Posterior vena cava (tissue), 2 donors: ENCODE results near the gene SLX4. TPM values are rescaled to one million over a fixed set of nuclear protein-coding genes. Genes with fewer than 3 reads are reported as not detected.
A peak's percentile ranks its signal among the peaks of the same experiment; 100 is the strongest.

ENCODE experiments used
- DNase-seq: peaks from one replicate; pipeline ENCODE4 v3.0.0-alpha.2; 2020; ENCODE audit warnings: low spot score
- intact Hi-C, 2 donors: fragments of 100-400 bp; cut with DNase I; formaldehyde crosslinking; loops; one replicate each; pipeline versions ENCODE4 v1.14.1 to v1.14.2; 2022 to 2023
- total RNA-seq, 2 donors: library from RNA; stranded (reverse); fragmentation: NEBNext Ultra II Directional; extraction: Animal tissue kit (Norgen Biotek cat#: 25700); gene quantifications; one replicate each; pipeline ENCODE4 v1.2.1, GENCODE V29; 2021
- donor health status: DM: yes; HTN: yes; CAD: no.
- donor health status: DM: yes; HTN: yes; CAD: no.

The SLX4 gene
- total RNA-seq, 2 donors from 2014 or later: 4.5 to 4.9 TPM

DNA sequence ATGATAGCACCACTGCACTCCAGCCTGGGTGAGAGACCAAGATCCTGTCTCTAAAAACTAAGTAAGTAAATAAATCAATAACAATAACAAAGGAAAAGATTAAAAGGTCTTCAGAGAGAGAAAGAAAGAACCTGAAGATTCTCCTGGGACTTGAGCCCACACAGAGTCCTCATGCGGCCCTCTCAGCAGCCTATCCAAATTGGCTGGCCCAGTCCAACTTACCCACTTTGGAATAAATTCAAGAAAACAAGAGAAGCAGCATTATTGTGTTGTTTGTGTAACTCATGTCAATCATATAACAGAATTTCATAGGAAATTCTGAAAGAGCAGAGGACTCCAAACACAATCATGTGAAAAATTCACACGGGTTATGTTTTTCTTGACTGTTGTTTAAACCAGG lies 3.8 kb downstream of the SLX4 start:
- no peak for DNase-seq

DNA sequence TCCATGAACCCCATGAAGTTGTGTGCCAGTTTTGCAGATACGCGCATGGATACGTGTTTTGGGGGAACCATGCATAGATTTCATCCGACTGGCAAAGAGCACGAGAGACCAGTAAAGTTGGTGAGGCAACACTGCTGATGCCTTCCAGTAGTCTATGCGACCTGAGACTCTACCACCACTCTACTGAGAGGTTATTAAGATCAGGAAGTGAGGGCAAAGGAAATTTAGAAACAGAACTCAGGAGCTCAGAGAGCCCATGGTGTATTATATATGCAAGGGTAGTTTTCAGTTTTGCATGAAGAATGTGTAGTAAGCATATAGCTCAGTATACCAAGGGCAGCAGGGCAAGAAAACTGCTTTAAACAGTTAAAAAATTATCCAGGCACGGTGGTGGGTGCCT lies 4.2 kb downstream of the SLX4 start:
- DNase-seq: peak; percentile 2
- intact Hi-C loops: no loop called here

More for the DNA sequence above, 3.8 kb downstream of the SLX4 start:
- intact Hi-C loops: no loop called here

DNA sequence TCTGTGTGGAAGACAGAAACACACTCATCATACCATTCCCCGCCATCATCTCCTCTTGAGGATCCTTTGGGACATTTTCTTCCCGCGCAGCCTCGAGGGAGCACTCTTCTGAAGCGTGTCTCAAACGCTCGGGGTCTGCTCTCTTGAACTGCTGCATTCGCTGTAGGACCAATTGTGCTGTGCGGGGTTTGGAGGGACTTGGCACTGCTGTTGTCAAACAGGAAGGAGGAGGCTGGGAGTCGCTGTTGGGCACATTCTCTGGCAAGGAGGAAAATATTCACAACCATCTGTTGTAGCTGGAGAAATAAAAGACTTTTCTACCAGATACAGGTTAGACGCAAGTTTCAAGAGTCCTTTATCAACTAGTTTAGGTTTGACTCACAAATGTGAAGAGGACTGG lies 5.0 kb downstream of the SLX4 start:
- intact Hi-C loops: no loop called here
- DNase-seq: peak; percentile 64

DNA sequence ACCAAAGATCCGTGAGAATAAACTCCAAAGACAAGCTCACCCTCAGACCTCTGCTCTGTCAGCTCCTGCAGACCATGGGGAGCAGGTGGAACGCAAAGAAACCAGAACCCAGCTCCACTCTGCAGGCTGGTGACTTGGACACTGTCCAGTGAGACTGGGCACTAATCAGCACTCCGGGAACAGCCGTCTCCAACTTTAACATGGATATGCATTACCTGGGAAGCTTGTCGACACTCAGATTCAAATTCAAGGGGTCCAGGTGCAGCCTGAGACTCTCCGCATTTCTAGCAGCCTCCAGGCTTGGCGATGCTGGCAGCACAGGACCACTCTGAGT lies 9.1 kb downstream of the SLX4 start:
- intact Hi-C loops: no loop called here
- DNase-seq: peak; percentile 34

DNA sequence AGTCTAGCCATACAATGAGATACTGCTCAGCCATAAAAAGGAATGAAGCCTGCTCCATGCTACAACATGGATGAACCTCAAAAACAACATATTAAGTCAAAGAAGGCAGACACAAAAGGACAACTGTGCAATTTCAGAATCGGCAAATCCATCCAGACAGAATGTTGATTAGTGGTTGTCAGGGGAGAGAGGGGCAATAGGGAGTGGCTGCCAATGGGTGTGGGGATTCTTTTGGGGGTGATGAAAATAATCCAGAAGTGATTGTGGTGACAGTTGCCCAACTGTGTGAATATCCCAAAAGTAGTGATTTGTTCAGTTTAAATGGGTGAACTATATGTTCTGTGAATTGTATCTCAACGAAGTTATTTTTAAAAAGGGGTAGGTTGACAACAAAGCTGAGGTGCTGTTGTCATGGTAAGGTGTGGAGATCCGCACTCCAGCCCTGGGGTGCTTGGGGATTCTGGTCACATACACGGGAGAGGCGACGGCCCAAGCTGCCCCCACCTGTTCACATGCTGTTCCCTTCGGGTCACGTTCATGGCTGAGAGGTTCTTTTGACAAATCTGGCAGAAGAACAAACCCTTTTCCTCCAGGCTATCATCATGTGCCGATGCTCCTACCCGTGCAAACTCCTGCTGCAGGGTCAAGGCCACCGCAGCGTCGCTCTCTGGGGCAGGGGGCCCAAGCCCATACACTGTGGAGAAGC lies 9.6 kb downstream of the SLX4 start:
- peak; percentile 42 for DNase-seq
- intact Hi-C loops: no loop called here

DNA sequence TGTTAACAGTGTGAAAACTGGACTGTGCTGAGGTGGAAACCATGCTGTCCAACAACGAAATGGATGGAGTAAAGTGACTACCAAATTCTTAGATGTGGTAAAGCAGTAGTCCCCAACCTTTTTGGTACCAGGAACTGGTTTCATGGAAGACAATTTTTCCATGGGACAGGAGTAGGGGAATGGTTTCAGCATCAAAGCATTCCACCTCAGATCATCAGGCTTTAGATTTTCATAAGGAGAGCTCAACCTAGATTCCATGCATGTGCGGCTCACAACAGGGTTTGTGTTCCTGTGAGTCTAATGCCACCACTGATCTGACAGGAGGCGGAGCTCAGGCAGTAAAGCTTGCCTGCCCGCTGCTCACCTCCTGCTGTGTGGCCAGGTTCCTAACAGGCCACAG lies 11.5 kb downstream of the SLX4 start:
- no peak for DNase-seq
- intact Hi-C loops: no loop called here

DNA sequence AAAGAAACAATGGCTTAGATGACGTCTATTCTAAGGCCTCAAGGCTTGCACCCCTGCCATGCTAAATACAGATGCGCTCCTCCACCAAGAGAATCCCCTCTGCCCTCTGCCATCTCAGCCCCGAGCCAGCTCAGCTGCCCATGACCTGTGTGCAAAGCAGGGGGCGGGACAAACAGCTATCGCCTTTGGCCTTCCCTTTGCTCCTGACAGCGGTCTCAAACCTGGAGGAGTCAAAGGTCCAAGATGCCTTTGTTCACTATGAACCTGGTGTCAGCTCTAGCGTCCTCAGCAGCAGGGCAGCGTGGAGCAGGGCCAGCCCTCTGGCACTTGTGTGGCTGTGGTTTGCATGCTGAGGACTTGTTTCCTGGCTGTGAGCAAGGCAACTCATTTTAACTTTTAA lies 12.3 kb downstream of the SLX4 start:
- no peak for DNase-seq
- intact Hi-C loops: no loop called here

DNA sequence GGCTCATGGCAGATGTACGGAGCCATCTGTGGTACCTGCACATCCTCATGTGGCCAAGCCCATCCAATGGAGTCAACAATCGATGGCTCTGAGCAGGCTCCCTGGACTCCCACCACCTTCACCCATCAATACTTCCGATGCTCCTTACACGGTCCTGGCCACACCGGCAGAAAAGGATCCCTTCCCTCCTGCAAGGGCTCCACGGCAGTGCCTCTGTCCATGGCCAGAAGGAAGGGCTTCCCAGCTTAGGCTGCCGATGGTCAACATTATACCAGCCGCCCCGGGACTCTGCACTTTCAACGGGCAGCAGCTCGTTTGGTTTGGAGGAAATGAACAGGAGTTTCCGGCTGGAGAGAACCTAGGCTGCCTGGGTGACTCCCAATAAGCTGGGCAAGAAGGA lies 13.2 kb downstream of the SLX4 start:
- intact Hi-C loops: no loop called here
- no peak for DNase-seq

DNA sequence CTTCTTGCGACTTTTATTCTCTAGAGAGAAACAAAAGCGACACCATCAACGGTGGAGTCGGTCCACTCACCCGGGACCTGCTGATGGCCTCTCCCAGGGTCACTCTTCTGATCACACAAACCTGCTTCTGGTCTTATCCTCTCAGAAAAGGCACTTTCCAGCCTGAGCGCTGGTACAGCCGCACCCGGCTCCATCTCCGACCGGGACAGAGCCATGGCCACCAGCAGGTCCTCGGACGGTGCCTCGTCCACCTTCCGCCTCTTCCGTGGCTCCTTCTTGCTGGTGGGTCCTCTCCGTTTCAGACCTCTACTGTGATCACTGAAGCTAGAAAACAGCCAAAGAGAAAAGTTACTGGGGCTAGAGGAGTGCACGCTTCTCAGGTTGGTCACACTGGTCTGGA lies 13.7 kb downstream of the SLX4 start:
- DNase-seq: peak; percentile 37

DNA sequence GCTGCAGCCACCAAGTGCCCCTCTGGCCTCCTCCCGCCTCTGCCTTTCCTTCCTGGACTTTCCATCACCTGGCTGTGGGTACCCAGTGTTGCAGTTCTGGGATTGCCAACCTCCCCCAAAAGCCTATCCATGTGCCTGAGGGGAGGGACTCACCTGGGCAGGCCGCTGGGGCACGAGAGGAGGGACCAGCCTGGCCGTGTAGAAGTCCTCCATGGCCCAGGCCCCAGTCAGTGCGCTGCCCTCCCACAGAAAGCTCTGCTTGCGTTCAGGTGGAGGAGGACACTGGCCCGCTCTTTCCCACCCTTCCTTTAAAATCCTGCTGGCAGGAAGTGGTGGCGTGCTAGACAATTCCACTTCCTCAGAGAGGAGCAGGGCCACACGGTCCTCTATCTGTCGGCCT lies 14.2 kb downstream of the SLX4 start:
- intact Hi-C loops: no loop called here

More for the DNA sequence above, 13.7 kb downstream of the SLX4 start:
- intact Hi-C loops: no loop called here

DNA sequence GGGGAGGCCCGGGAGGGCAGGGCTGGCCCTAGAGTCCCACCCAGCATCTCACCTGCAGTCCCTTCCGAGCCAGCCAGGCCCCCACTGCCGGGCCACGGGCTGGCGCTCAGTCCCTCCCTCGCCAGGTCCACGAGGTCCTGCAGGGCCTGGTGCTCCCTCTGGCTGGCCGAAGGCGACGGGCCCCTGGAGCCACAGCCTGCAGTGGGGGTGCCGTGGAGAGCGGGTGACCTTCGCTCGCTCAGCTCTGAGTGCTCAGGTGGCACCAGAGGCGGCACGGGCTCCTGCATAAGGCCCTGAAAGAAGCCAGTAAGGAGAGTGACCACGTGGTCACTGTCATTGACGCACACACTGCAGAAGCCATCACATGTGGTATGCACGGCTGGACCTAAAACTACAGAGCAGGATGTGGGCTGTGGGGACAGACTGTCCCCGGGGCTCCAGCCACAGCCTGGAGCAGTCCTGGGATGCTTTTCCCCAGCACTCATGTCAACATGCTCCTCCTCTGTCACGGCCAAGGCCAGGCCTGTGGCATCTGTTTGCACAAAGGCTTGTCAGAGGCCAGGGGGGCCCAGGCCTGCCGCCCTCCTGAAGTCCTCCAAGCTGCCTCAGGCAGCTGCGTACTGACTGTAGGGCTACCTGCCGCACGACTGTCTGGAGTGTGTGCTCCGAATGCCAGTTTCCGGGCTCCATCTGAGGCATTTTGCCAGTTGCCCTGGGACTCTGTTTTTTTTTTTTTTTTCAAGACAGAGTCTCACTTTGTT lies 15.1 kb downstream of the SLX4 start:
- DNase-seq: peak; percentile 78
- intact Hi-C loops: no loop called here

More for the DNA sequence above, 14.2 kb downstream of the SLX4 start:
- peak; percentile 77 for DNase-seq

DNA sequence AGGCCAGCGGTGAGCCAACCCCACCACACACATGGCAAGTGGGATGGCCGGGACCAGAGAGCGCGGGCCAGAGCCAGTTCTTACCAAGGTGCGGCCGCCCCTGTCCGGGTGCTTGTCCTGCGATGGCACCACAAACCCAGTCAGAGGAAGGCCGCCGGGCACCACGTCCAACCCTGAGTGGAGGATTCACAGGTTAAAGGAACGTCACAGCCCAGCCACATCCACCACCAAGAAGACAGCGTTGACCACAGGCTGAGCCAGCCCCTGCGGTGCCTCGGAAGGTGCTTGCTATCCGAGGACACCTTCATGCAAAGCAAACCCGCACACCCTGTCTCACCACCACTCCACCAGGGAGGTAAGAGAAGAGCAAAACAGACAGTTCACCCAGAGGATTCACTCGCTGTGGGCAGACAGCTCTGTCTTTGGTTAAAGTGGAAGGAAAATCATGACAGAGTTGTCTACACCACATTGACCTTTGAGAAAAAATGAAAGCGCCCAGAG lies 15.8 kb downstream of the SLX4 start:
- DNase-seq: peak; percentile 78
- intact Hi-C loops: no loop called here

DNA sequence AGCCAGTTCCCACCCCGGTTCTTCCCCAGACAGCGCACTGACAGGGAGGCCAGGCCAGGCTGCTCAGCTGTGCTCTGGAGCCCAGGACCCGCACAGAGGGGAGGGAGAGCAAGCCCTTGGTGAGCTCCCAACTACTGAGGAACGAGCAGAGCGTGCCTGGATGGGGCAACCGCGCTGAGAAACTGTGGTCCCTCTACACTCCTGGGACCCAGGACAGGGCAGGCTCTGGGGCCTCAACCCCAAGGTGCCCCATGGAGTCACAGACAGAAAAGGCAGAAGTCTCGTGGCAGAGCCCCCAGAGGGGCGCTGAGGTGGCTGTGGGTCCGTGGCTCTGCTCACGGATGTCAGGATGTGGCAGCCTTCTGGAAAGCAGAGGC lies 16.3 kb downstream of the SLX4 start:
- intact Hi-C loops: no loop called here

DNA sequence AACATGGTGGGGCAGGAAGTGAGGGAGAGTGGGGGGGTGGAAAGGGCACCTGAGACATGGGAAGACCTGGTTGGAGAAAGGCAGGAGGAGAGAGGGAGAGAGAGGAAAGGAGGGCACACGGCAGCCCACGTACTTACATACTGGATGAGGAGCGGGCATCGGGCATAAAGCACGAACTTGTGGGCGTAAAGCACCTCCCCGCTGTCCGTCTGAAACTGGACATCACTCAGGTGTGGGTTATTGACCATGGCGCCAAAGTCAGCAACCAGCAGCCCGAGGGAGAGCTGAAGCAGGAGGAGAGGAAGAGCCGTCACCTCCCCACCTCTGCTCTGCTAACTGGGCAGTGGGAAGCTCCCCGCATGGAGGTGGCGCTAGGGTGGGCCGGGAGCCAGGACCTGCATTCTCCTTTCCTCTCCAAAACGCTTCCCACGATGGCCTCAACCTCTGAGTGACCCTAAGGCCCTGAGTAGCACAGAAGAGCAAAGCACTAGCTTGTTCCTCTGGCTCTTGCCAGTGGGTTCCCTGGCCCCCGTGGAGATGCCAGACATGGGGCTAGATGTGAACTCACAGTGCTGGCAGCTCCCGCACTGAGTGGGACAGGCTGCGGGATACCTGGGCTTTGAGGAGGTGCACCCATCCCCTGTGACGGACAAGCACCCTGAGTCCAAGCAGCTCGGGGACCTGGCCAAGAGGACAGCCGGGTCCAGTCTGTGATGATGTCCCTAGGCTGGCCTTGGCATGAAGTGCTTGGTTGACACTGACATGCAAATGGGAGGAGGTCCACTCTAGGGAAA lies 16.9 kb downstream of the SLX4 start:
- peak; percentile 63 for DNase-seq
- intact Hi-C loops: no loop called here

More for the DNA sequence above, 16.3 kb downstream of the SLX4 start:
- peak; percentile 55 for DNase-seq

DNA sequence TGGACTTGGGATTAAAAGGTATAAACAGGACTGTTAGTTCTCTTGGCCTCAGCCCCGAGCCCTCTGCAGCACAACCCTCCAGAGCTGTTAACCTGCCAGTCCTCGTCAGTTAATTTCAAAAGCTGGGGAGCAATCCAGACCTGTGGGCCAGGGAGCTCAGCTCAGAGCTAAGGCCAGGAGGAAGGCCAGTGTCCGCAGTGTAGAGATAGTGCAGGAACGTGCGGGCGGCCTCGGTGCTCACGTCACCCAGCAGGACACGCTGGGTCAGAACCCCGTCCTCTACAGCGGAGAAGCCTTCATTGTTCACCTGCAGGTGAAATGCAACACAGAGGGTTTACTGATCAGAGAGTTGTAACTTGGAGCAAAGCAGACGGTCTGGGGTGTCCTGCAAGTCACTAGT lies 18.8 kb downstream of the SLX4 start:
- peak; percentile 45 for DNase-seq
- intact Hi-C loops: no loop called here

DNA sequence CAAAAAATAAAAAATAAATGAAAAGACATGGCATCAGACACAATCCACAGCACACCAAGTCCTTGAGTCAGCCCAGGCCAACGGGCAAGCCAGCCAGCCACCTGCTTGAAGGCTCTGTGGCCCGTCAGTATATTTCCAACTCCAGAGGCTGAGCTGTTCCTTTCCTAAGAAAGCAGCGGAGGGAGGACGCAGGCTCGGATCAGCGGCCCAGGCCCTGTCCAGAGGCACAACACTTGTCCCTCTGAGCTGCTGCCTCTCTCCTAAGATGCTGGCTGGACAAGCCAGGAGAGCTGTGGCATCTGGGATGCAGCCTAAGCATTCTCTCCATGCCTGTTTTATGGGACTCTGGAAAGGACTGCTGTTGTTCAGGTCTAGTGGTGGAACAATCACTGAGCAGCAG lies 19.4 kb downstream of the SLX4 start:
- intact Hi-C loops: no loop called here

DNA sequence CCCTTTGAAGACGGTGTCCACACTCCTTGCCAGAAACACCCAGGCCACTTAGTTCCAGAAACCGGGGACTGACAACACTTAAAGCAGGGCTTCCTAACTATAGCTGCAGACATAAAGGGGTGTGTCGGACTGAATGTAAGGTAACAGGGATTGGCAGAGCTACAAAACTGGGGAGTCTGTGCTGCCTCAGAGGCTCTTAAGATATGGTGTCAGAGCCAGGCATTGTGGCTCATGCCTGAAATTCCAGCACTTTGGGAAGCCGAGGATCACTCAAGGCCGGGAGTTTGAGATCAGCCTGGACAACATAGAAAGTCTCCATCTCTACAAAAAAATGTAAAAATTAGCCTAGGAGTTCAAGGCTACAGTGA lies 20.0 kb downstream of the SLX4 start:
- no peak for DNase-seq
- intact Hi-C loops: no loop called here

More for the DNA sequence above, 19.4 kb downstream of the SLX4 start:
- DNase-seq: peak; percentile 53

DNA sequence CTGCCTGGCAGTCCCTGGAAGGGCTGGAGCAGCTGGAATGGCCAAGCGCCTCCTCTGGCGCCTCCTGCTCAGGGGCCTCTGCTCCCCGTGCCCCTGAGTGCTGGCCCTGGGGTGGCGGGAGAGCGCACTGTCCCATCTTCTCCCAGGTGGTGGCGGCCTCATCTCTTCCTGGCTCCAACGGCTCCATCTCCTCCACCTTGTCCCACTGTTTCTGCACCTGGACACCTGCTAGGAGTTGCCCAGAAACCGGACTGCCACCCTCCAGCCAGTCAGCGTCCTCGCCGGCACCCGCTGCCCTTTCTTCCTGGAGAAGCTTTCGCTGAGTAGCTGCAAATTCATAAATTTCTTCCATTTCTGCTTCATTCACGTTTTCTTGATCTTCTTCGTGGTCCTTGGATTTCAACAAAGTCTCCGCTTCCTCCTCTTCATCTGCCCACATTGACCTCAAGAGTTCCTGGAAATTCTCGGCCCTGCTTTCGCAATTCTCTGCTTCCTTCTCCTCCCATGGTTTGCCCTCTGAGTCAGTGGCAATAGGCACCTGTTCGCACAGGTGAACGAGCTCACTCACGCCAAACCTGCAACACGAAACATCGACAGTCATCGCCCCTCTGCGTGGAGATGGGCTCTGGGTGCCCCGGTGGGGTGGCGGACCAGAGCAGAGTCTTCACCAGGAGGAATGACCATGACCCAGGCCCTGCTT lies 20.5 kb downstream of the SLX4 start:
- peak; percentile 63 for DNase-seq
- intact Hi-C loops: no loop called here

DNA sequence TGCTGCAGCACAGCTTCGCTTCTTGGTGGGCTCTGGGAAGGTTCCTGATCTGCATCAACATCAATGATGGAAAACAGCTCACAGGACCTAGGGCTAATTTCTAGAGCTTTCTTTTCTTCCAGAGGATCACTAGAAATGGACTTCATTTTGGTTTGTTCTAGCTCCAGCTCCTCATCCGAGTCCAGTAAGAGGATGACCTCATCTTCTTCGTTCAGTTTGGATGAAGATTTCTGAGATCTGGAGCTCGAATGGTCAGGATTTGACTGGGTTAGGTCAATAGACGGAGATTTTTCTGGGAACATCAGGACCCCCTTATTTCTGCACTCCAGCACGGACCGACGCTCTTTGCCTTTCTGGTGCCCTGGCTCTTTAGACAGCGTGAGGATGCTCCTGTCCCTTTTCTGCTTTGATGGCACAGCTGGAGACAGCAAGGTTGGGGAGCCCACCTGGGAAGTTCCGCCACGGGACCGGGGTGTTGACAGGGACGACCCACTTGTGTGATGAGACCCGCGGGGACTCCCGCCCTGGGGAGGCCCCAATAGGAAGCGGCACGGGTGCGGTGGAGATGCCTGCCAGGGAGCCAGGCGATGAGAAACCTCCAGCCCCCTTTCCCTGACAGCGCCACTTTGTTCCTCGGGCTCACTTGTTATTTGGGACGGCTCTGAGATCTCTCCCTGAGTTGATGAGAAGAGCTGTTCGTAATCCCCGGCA lies 21.3 kb downstream of the SLX4 start:
- intact Hi-C loops: loop anchor here in 1 of 2 donors (5.0 to 10.0 kb wide), 2 partner anchors 1765 to 1893 kb away; partner anchors contain the start of genes FAHD1 and HAGH
- no peak for DNase-seq
